Endometrial microvascular endothelial cells (primary cell): ENCODE results near the gene ELAVL1. TPM values are rescaled to one million over a fixed set of nuclear protein-coding genes. Genes with fewer than 3 reads are reported as not detected.

Experiments used
- total RNA-seq: library from RNA; depleted of rRNA; stranded (reverse); fragments of >200 nt; gene quantifications from one replicate; pipeline ENCODE4 v1.2.3, GENCODE V29; 2015; ENCODE audit errors: inconsistent ontology term

ELAVL1 gene
- total RNA-seq, 1 donor from 2014 or later, result 68.0 TPM

Other genes starting within 250 kb of the ELAVL1 start
- not detected for gene CLEC4M, start 242.4 kb downstream of the ELAVL1 start, total RNA-seq
- 23.2 TPM for gene EVI5L, start 175.4 kb downstream of the ELAVL1 start, total RNA-seq
- not detected for gene PRR36, start 131.3 kb downstream of the ELAVL1 start, total RNA-seq
- gene LRRC8E, start 117.1 kb downstream of the ELAVL1 start, total RNA-seq, result 1.9 TPM
- gene MAP2K7, start 101.8 kb downstream of the ELAVL1 start, total RNA-seq, result 13.3 TPM
- not detected for gene TGFBR3L, start 90.8 kb downstream of the ELAVL1 start, total RNA-seq
- gene SNAPC2, start 85.3 kb downstream of the ELAVL1 start, total RNA-seq, result 46.8 TPM
- gene CTXN1, start 79.5 kb downstream of the ELAVL1 start, total RNA-seq, result 2.2 TPM
- 75.6 TPM for gene TIMM44, start 62.0 kb downstream of the ELAVL1 start, total RNA-seq
- gene CCL25, start 47.1 kb upstream of the ELAVL1 start, total RNA-seq, result not detected
- gene FBN3, start 144.0 kb upstream of the ELAVL1 start, total RNA-seq, result not detected
- 5.7 TPM for gene CERS4, start 203.7 kb upstream of the ELAVL1 start, total RNA-seq